IMR-90 (cell line): ENCODE results near the gene TGFB1. TPM values are rescaled to one million over a fixed set of nuclear protein-coding genes. Genes with fewer than 3 reads are reported as not detected.

Experiments
- ATAC-seq: fragments of 200-7000 bp; cut with Tn5 transposase; 2 replicates; pipeline ENCODE4 v1.9.1; 2020; ENCODE audit warnings: low read depth, mild to moderate bottlenecking, moderate library complexity
- BruUV-seq: library from RNA; stranded (reverse); fragments of 400-500 nt; replicated peaks from 2 replicates; lab custom pipeline; 2021; lab: Mats Ljungman, UMichigan
- CTCF ChIA-PET: fragments of 300-600 bp; formaldehyde crosslinking; extraction: SDS; loops from one replicate; lab custom pipeline; 2021; ENCODE audit warnings: antibody characterized with exemption; lab: Yijun Ruan, JAX
- POLR2A ChIA-PET: fragments of 300-600 bp; sonication (Branson Sonifier 250); formaldehyde crosslinking; loops from one replicate; lab custom pipeline; 2022; ENCODE audit warnings: antibody characterized with exemption; ENCODE audit not compliant: unreplicated experiment; lab: Charles Lee
- DNase-seq: peaks from one replicate; pipeline ENCODE4 v3.0.0; 2013
- H2AFZ ChIP-seq: replicated peaks from 2 replicates; pipeline ENCODE3; 2013; ENCODE audit warnings: low read length, mild to moderate bottlenecking; ENCODE audit not compliant: poor library complexity
- H2AK5ac ChIP-seq: 2 replicates; pipeline ENCODE4 v1.6.1; 2013; ENCODE audit warnings: low read depth, low read length, inconsistent platforms
- H2AK9ac ChIP-seq: replicated peaks from 2 replicates; pipeline ENCODE3; 2013; ENCODE audit warnings: mild to moderate bottlenecking, low read depth, low read length, moderate library complexity; ENCODE audit not compliant: poor library complexity
- H2BK120ac ChIP-seq: 2 replicates; pipeline ENCODE4 v1.6.1; 2013; ENCODE audit warnings: low read depth, low read length, inconsistent platforms
- H2BK15ac ChIP-seq: 3 replicates; pipeline ENCODE4 v1.6.1; 2013; ENCODE audit warnings: low read depth, low read length, inconsistent platforms
- H2BK20ac ChIP-seq: 2 replicates; pipeline ENCODE4 v1.6.1; 2013; ENCODE audit warnings: low read depth, mild to moderate bottlenecking, inconsistent platforms, low read length, moderate library complexity
- H2BK5ac ChIP-seq: 2 replicates; pipeline ENCODE4 v1.6.1; 2013; ENCODE audit warnings: mild to moderate bottlenecking, low read depth, low read length, inconsistent platforms; ENCODE audit not compliant: poor library complexity, severe bottlenecking
- H3K14ac ChIP-seq: replicated peaks from 2 replicates; pipeline ENCODE4 v1.6.1; 2013; ENCODE audit warnings: low read depth, low read length, inconsistent platforms
- H3K18ac ChIP-seq: 2 replicates; pipeline ENCODE4 v1.6.1; 2013; ENCODE audit warnings: low read depth, low read length, control low read depth
- H3K23ac ChIP-seq: 2 replicates; pipeline ENCODE4 v1.6.1; 2013; ENCODE audit warnings: low read depth, low read length, inconsistent platforms
- H3K27ac ChIP-seq: 2 replicates; pipeline ENCODE4 v1.5.1; 2013; ENCODE audit warnings: mild to moderate bottlenecking, control low read depth, low read length; ENCODE audit not compliant: insufficient read depth
- H3K27me3 ChIP-seq: 2 replicates; pipeline ENCODE4 v1.6.1; 2013; ENCODE audit warnings: low read length; ENCODE audit not compliant: control insufficient read depth, insufficient read depth
- H3K36me3 ChIP-seq: 2 replicates; pipeline ENCODE4 v1.6.1; 2013; ENCODE audit warnings: low read length, mixed read lengths; ENCODE audit not compliant: control insufficient read depth, insufficient read depth
- H3K4ac ChIP-seq: 2 replicates; pipeline ENCODE4 v1.6.1; 2013; ENCODE audit warnings: low read depth, low read length, inconsistent platforms
- H3K4me1 ChIP-seq: 2 replicates; pipeline ENCODE4 v1.6.1; 2013; ENCODE audit warnings: low read length, mixed read lengths; ENCODE audit not compliant: control insufficient read depth, insufficient read depth
- H3K4me2 ChIP-seq: 2 replicates; pipeline ENCODE4 v1.6.1; 2013; ENCODE audit warnings: low read depth, mild to moderate bottlenecking, control low read depth, low read length, moderate library complexity
- H3K4me3 ChIP-seq: 2 replicates; pipeline ENCODE4 v1.5.1; 2013; ENCODE audit warnings: low read depth, mild to moderate bottlenecking, control low read depth, low read length, moderate library complexity; ENCODE audit not compliant: insufficient read depth
- H3K56ac ChIP-seq: 2 replicates; pipeline ENCODE4 v1.6.1; 2013; ENCODE audit warnings: low read length, inconsistent platforms; ENCODE audit not compliant: insufficient read depth; ENCODE audit errors: extremely low read depth
- H3K79me1 ChIP-seq, 2 experiments: 2 replicates each; pipeline ENCODE4 v1.6.1; 2013; ENCODE audit warnings: low read length in 2 of 2, inconsistent platforms in 1 of 2, low read depth in 1 of 2
- H3K9ac ChIP-seq: 2 replicates; pipeline ENCODE4 v1.6.1; 2013; ENCODE audit warnings: low read depth, low read length, control low read depth
- H3K9me1 ChIP-seq: 2 replicates; pipeline ENCODE4 v1.6.1; 2013; ENCODE audit warnings: low read length, inconsistent platforms; ENCODE audit not compliant: insufficient read depth
- H3K9me3 ChIP-seq: 2 replicates; pipeline ENCODE4 v1.6.1; 2013; ENCODE audit warnings: low read length; ENCODE audit not compliant: control insufficient read depth, insufficient read depth
- H4K20me1 ChIP-seq: 2 replicates; pipeline ENCODE4 v1.6.1; 2013; ENCODE audit warnings: low read length, inconsistent platforms; ENCODE audit not compliant: insufficient read depth
- H4K5ac ChIP-seq: 2 replicates; pipeline ENCODE4 v1.6.1; 2013; ENCODE audit warnings: mild to moderate bottlenecking, low read depth, low read length, control low read depth
- H4K8ac ChIP-seq, 2 experiments: 2 replicates each; pipeline ENCODE4 v1.6.1; 2013; ENCODE audit warnings: low read depth in 2 of 2, low read length in 2 of 2, control low read depth in 1 of 2, inconsistent platforms in 1 of 2
- H4K91ac ChIP-seq: 2 replicates; pipeline ENCODE4 v1.6.1; 2013; ENCODE audit warnings: low read depth, low read length, inconsistent platforms; ENCODE audit not compliant: insufficient read depth
- BHLHE40 ChIP-seq: fragments of 150-350 bp; IDR thresholded peaks from 2 replicates; pipeline ENCODE4 v1.6.1; 2016; ENCODE audit warnings: mild to moderate bottlenecking, low read depth, low read length
- CEBPB ChIP-seq: IDR thresholded peaks from 2 replicates; pipeline ENCODE4 v1.6.1; 2012; ENCODE audit warnings: low read depth, low read length, improper control_type of control experiment
- CHD1 ChIP-seq: IDR thresholded peaks from 2 replicates; pipeline ENCODE4 v1.6.1; 2012; ENCODE audit warnings: low read depth, low read length, improper control_type of control experiment
- CTCF ChIP-seq: conservative IDR thresholded peaks from 2 replicates; pipeline ENCODE4 v1.5.1; 2012; ENCODE audit warnings: mild to moderate bottlenecking, low read depth, low read length, improper control_type of control experiment
- ELK1 ChIP-seq: fragments of 150-350 bp; IDR thresholded peaks from 2 replicates; pipeline ENCODE4 v1.6.1; 2016; ENCODE audit warnings: low read depth, mild to moderate bottlenecking, low read length, moderate library complexity, borderline replicate concordance
- FOS ChIP-seq: fragments of 150-350 bp; IDR thresholded peaks from 2 replicates; pipeline ENCODE4 v1.6.1; 2016; ENCODE audit warnings: low read depth, low read length
- MAFK ChIP-seq: IDR thresholded peaks from 2 replicates; pipeline ENCODE4 v1.6.1; 2012; ENCODE audit warnings: low read depth, low read length, improper control_type of control experiment
- MAZ ChIP-seq: IDR thresholded peaks from 2 replicates; pipeline ENCODE4 v1.6.1; 2012; ENCODE audit warnings: low read depth, mild to moderate bottlenecking, low read length, improper control_type of control experiment, moderate library complexity, borderline replicate concordance
- MXI1 ChIP-seq: IDR thresholded peaks from 2 replicates; pipeline ENCODE4 v1.6.1; 2012; ENCODE audit warnings: low read depth, mild to moderate bottlenecking, low read length, moderate library complexity, borderline replicate concordance
- NFE2L2 ChIP-seq: fragments of 150-350 bp; IDR thresholded peaks from 2 replicates; pipeline ENCODE4 v1.6.1; 2016; ENCODE audit warnings: low read depth, mild to moderate bottlenecking, low read length
- POLR2A ChIP-seq: IDR thresholded peaks from 2 replicates; pipeline ENCODE4 v1.6.1; 2012; ENCODE audit warnings: mild to moderate bottlenecking, low read depth, low read length
- RAD21 ChIP-seq: IDR thresholded peaks from 2 replicates; pipeline ENCODE4 v1.6.1; 2012; ENCODE audit warnings: low read length, improper control_type of control experiment
- RCOR1 ChIP-seq: IDR thresholded peaks from 2 replicates; pipeline ENCODE4 v1.6.1; 2012; ENCODE audit warnings: mild to moderate bottlenecking, low read length, improper control_type of control experiment; ENCODE audit not compliant: insufficient replicate concordance
- RFX5 ChIP-seq: IDR thresholded peaks from 2 replicates; pipeline ENCODE4 v1.8.0; 2012; ENCODE audit warnings: low read depth, mild to moderate bottlenecking, low read length, moderate library complexity
- SMC3 ChIP-seq: fragments of 150-350 bp; IDR thresholded peaks from 2 replicates; pipeline ENCODE4 v1.6.1; 2016; ENCODE audit warnings: low read depth, mild to moderate bottlenecking, antibody characterized with exemption, low read length, moderate library complexity
- USF2 ChIP-seq: fragments of 150-350 bp; IDR thresholded peaks from 2 replicates; pipeline ENCODE4 v1.6.1; 2017; ENCODE audit warnings: mild to moderate bottlenecking, antibody characterized with exemption, low read length, low read depth
- WGBS, 2 experiments: methylation state at CpG; one replicate each; pipeline versions ENCODE4 v1.1.5 to v1.1.7; 2013; ENCODE audit warnings: missing lambda C conversion rate in 2 of 2; ENCODE audit not compliant: insufficient read length in 1 of 2; ENCODE audit errors: extremely low coverage in 2 of 2; 5-methylcytosine and 5-hydroxymethylcytosine counted together
- dilution Hi-C: fragments of 300-500 bp; cut with HindIII; formaldehyde crosslinking; loops from one replicate; pipeline ENCODE4 v1.14.3; 2018; ENCODE audit warnings: low sequenced_read_pairs; ENCODE audit not compliant: unreplicated experiment
- in situ Hi-C: fragments of 300-500 bp; cut with MboI; formaldehyde crosslinking; loops from 3 replicates; pipeline ENCODE4 v1.14.3; 2019; ENCODE audit warnings: low sequenced_read_pairs, inconsistent platforms, mixed read lengths
- intact Hi-C: fragments of 100-400 bp; cut with micrococcal nuclease; formaldehyde crosslinking; loops from 2 replicates; pipeline ENCODE4 v1.10.0; 2022
- polyA plus RNA-seq, 3 experiments: library from polyadenylated mRNA; depleted of rRNA; stranded (reverse); fragments of >200 nt; gene quantifications; 2 replicates each; pipeline ENCODE4 v1.2.3, GENCODE V29; 2012; ENCODE audit warnings: low replicate concordance in 1 of 3
- total RNA-seq: library from RNA; depleted of rRNA; stranded (reverse); fragments of >200 nt; gene quantifications from 2 replicates; pipeline ENCODE4 v1.2.3, GENCODE V29; 2012

Gene TGFB1
- total and polyA plus RNA-seq, 2 of the 4 experiments (the other 2 are of a cell fraction): 3.2 to 26.7 TPM

GRCh38 chr19:41355802-41356201, 2.1 kb upstream of the TGFB1 start:
- no peak overlapping the region for H4K91ac ChIP-seq
- H3K4me1 ChIP-seq: no peaks in the 10 kb centered on the region
- H3K9ac ChIP-seq: no peak overlapping the region
- TF ChIP-seq MAZ (no peak), POLR2A (no peak), MXI1 (no peak), CHD1 (no peak), MAFK (no peak), SMC3 (no peak), CEBPB (no peak), RAD21 (no peak), USF2 (no peak), CTCF (no peak), FOS (no peak), NFE2L2 (no peak), RFX5 (no peak), ELK1 (no peak), RCOR1 (no peak), BHLHE40 (no peak)
- H3K4ac ChIP-seq: no peak overlapping the region
- dilution Hi-C loops: no loop called here
- H3K36me3 ChIP-seq: no peaks in the 10 kb centered on the region
- intact Hi-C loops: no loop called here
- no peaks in the 10 kb centered on the region for H3K9me3 ChIP-seq
- in situ Hi-C loops: no loop called here
- H2BK5ac ChIP-seq: no peak overlapping the region
- H4K20me1 ChIP-seq: peaks cover 24% of the 10 kb centered on the region
- H2AFZ ChIP-seq: no peak overlapping the region
- H2BK15ac ChIP-seq: no peak overlapping the region
- H2AK5ac ChIP-seq: 0 out of 2 replicates have a peak overlapping the region, but pooled peaks have one; percentile 13
- H2BK120ac ChIP-seq: no peak overlapping the region
- ATAC-seq: no peak
- H2AK9ac ChIP-seq: no peak overlapping the region
- POLR2A ChIA-PET: no interaction called here
- H3K18ac ChIP-seq: no peak overlapping the region
- H4K5ac ChIP-seq: no peak overlapping the region
- H3K27ac ChIP-seq: no peak overlapping the region
- H3K14ac ChIP-seq: no peak overlapping the region
- H4K8ac ChIP-seq: no peak overlapping the region
- H3K79me1 ChIP-seq: peaks cover 7 to 31% of the 10 kb centered on the region in 2 experiments; a peak in 3 of 4 replicates
- H3K23ac ChIP-seq: no peak overlapping the region
- DNase-seq: no peak
- H3K4me3 ChIP-seq: no peak overlapping the region
- peaks cover 3% of the 10 kb centered on the region; the same call in 1 of the 2 replicates for H3K9me1 ChIP-seq
- no peak overlapping the region for H3K56ac ChIP-seq
- H3K4me2 ChIP-seq: no peak overlapping the region
- BruUV-seq: no TSS peak
- WGBS, 2 experiments: 100% methylated on average over 2 of the region's 3 CpGs; no CpG with 5 or more reads in 1 of the 2 experiments
- no peaks in the 10 kb centered on the region for H3K27me3 ChIP-seq
- no peak overlapping the region for H2BK20ac ChIP-seq
- CTCF ChIA-PET: interaction anchor here (0.7 kb wide), 1 partner anchor 9 kb away, joined by 3 read pairs; no protein-coding TSS in a partner anchor
